Cerebellar cortex (tissue), 1 donor: ENCODE measurements around the gene CNTN1.
"Not testable (repeated sequence)": the region's sequence is repeated elsewhere in the genome, so short reads cannot be mapped to it uniquely, and the experiment has no call there.

Source experiments
- DNase-seq: peaks from one replicate; pipeline ENCODE4 v3.0.0-alpha.2; 2015; ENCODE audit warnings: low spot score

The CNTN1 gene

GRCh38 chr12:41045509-41045908, 353.3 kb downstream of the CNTN1 start:
- DNase-seq = no peak

- DNase-seq = no peak
Observed at GRCh38 chr12:41049033-41049432, 356.8 kb downstream of the CNTN1 start.

GRCh38 chr12:41051954-41052353, 359.7 kb downstream of the CNTN1 start:
- DNase-seq = no peak

DNA sequence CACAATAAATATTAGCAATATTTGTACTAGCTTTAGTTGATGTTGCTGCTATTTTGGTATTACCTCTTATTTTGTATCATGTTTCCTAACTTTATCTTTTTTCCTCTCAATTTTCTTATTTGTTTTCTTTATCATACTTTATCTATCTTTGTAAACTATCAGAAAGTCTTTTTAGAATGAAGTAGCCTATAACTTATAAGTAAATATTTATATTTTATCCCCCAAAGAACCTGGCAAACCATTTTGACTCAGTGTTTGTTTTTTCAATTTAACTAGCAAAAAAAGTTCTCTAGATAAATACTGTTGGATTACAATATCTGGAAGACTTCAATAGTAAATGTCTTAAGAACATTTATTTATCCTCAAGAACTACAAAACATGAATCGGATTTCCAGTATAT, 360.2 kb downstream of the CNTN1 start:
- no peak for DNase-seq

DNA sequence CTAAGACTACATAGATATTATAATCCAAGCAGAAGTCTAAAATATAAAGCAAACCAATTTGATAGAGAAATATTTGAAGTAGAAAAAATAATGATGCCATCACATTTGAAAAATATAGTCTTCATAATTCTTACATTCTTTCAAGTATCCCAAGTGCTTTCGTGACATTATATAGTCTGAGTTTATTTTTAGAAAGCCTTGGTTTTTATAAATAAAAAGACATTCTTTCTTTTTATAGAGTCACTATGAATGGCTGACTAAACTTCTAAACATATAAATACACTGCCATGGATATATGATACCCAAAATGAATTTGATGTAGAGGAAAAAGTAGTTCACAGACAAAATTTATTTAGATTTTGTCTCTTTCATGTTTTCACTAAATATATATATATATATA, 360.8 kb downstream of the CNTN1 start:
- DNase-seq = no peak

DNA sequence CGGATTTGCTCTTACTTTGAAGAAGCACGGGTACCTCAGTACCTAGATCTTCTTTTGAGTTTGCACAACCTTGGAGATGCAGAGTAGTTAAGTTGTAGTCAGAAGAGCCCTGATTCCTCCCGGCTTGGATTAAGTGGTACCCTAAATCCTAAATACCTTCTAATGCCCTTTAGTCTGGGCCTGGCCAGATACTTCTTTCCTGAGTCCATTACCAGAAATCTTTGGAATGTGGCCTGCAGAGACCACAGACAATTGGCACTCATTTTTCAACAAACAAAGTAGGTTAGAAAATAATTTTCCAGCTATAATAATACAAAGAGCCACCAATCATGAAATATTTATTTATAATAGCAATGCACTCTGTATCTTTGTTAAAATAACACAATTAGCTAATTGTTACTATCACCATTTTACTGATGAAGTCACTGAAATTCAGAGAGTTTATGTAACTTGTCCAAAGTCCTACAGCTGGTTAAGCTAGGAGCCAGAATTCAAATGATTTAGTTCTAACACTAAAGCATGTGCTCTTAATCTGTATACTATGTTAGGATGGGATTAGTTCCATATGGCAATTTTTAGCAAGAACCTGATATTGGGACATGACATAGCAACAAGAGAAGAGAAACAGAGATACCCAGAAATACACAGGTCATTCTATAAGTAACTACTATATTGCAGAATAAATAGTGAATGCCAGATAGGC, 363.8 kb downstream of the CNTN1 start:
- DNase-seq = no peak

GRCh38 chr12:41058266-41058665, 366.0 kb downstream of the CNTN1 start:
- no peak for DNase-seq

DNA sequence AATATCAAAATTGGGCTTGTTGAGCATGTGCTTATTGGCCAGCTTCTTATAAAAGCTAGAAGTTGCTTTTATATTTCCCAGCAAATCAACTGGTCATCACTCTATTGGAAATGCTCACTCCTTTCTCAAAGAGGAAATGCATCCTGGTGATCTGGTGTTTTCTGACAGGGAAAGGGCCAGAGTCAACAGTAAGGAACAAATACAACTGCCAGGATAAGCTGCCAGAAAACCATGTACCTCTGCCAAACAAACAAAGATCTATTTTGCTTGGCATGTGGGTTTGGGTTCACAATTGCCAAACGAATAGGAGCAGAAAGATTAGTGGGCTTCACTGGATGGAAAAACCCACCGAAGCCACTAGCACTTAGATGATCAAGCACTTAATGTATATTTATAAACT, 369.0 kb downstream of the CNTN1 start:
- peak; percentile 72 for DNase-seq

DNA sequence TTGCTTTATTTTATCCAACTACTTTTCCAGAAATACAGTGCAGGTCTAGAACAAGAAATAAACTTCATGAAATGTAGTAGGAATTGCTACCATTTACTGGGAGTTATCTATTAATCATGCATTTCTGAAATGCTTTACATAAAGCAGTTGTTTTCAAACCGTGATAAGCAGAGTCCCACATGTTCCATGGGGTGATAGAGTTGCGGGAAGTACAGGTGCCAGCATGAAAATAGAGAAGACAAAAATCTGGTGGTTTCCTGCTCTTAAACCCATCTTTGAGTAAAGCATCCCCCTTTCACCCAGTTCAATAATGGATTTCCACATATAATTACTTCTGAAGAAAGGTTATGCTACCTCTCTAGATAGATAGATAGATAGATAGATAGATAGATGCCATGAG, 372.2 kb downstream of the CNTN1 start:
- no peak for DNase-seq

GRCh38 chr12:41067941-41068645, 375.9 kb downstream of the CNTN1 start:
- DNase-seq = no peak

GRCh38 chr12:41073633-41074472, 381.6 kb downstream of the CNTN1 start:
- peak; percentile 48 for DNase-seq

- DNase-seq = no peak
Observed at GRCh38 chr12:41074473-41074769, 382.2 kb downstream of the CNTN1 start.

DNA sequence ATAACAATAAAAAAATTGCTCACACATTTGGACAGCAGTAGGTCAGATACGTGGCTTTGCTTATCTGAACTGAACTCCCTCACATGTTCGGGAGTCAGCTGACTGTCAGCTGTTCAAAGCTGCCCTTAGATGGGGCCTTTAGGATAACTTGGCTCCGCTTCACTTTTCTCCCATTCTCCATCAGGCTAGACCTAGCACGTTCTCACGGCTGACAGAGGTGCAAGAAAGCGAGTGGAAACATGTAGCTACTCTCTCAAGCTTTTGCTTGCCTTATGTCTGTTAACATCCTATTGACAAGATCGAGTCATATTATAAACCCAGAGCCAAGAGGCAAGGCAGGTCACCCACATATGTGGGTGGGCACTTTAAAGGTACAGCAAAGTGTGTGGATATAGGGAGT, 383.9 kb downstream of the CNTN1 start:
- no peak for DNase-seq

GRCh38 chr12:41081241-41081640, 389.0 kb downstream of the CNTN1 start:
- not testable (repeated sequence) for DNase-seq

GRCh38 chr12:41089438-41089837, 397.2 kb downstream of the CNTN1 start:
- DNase-seq = no peak

- DNase-seq = no peak
Observed at GRCh38 chr12:41092115-41092514, 399.9 kb downstream of the CNTN1 start.

DNA sequence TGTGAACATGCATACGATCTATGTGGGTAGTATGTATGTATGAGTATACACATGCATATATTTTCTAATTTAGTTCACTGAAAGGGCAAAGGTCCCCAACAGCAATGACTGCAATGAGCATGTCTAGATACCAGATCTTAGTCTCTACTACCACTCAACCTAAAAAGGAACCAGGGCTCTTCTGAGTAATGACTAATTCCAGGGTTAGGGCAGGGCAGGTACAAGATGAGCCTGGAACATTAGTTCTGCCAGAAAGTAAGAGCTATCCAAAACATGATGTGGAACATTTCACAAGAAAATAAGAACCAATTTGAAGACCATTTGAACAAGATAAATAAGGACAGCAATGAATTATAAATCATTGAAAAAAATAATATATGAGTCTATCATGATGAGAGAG, 404.6 kb downstream of the CNTN1 start:
- DNase-seq = no peak

- no peak for DNase-seq
Observed at GRCh38 chr12:41100572-41100971, 408.3 kb downstream of the CNTN1 start.

GRCh38 chr12:41101806-41102205, 409.6 kb downstream of the CNTN1 start:
- DNase-seq = no peak

DNA sequence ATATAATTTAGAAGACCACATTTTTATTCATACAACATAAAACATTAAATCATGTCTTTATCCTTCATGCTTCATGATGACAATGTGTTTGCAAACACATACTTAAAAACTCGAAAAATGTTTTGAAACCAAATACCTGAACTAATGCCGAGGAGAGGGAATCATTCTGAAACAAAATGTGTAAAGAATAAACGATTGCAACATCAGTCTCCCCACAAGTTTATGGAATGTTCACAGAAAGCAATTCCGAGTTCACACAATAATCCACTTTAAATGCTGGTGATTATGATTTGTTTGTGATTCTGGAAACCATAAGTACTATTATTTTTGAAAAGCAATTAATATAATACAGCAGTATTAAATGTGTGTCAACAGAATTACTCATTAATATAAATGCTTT, 411.4 kb downstream of the CNTN1 start:
- DNase-seq = no peak

- DNase-seq = no peak
Observed at GRCh38 chr12:41106315-41106714, 414.1 kb downstream of the CNTN1 start.

DNA sequence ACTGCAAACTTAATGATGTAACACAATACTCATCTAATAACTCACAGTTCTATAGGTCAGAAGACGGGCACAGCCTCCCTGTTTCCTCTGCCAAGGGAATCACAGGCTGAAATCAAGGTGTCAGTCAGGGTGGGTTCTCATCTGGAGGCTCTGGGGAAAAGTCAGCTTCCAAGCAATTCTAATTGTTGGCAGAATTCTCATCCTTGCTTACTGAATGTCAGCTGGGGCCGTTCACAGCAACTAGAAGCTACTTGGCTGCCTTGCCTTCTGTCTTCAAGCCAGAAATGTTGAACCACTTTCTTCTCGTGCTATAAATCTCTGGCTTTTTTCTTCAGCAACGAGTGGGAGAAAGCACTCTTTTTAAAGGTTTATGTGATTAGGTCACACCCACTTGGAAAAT, 415.8 kb downstream of the CNTN1 start:
- DNase-seq = no peak

- DNase-seq = no peak
Observed at GRCh38 chr12:41112903-41113302, 420.7 kb downstream of the CNTN1 start.
